Endometrial microvascular endothelial cells (primary cell): ENCODE measurements around the gene FOXF1. TPM values are rescaled to one million over a fixed set of nuclear protein-coding genes. Genes with fewer than 3 reads are reported as not detected.

Source experiments
- in situ Hi-C: cut with HindIII; loops from 2 replicates; pipeline ENCODE4 v1.10.0; 2017; ENCODE audit warnings: low sequenced_read_pairs, low pct_unique_long_range_greater_than_20kb; ENCODE audit errors: inconsistent ontology term
- total RNA-seq: library from RNA; depleted of rRNA; stranded (reverse); fragments of >200 nt; gene quantifications from one replicate; pipeline ENCODE4 v1.2.3, GENCODE V29; 2015; ENCODE audit errors: inconsistent ontology term

The FOXF1 gene
- total RNA-seq, 1 donor from 2014 or later = 20.8 TPM

GRCh38 chr16:86524029-86524428 lies 13.7 kb downstream of the FOXF1 start:
- in situ Hi-C loops = no loop called here

- in situ Hi-C loops = no loop called here
Observed at GRCh38 chr16:86525696-86526095, 15.4 kb downstream of the FOXF1 start.

- in situ Hi-C loops = no loop called here
Observed at GRCh38 chr16:86527366-86527765, 17.0 kb downstream of the FOXF1 start.

- in situ Hi-C loops = no loop called here
Observed at GRCh38 chr16:86528061-86528929, 18.0 kb downstream of the FOXF1 start.

- in situ Hi-C loops = no loop called here
Observed at GRCh38 chr16:86529160-86529559, 18.8 kb downstream of the FOXF1 start.

GRCh38 chr16:86530251-86531190 lies 20.2 kb downstream of the FOXF1 start:
- in situ Hi-C loops = no loop called here

GRCh38 chr16:86531191-86531545 lies 20.8 kb downstream of the FOXF1 start:
- in situ Hi-C loops = no loop called here

- in situ Hi-C loops = no loop called here
Observed at GRCh38 chr16:86531641-86532525, 21.6 kb downstream of the FOXF1 start.

- in situ Hi-C loops = no loop called here
Observed at GRCh38 chr16:86532526-86532815, 22.1 kb downstream of the FOXF1 start.

GRCh38 chr16:86533076-86533475 lies 22.7 kb downstream of the FOXF1 start:
- in situ Hi-C loops = no loop called here

- in situ Hi-C loops = no loop called here
Observed at GRCh38 chr16:86533767-86534351, 23.5 kb downstream of the FOXF1 start.

GRCh38 chr16:86534779-86535615 lies 24.7 kb downstream of the FOXF1 start:
- in situ Hi-C loops = no loop called here

GRCh38 chr16:86536621-86537020 lies 26.3 kb downstream of the FOXF1 start:
- in situ Hi-C loops = no loop called here

- in situ Hi-C loops = no loop called here
Observed at GRCh38 chr16:86537486-86537885, 27.2 kb downstream of the FOXF1 start.

- in situ Hi-C loops = no loop called here
Observed at GRCh38 chr16:86538196-86538780, 28.0 kb downstream of the FOXF1 start.

- in situ Hi-C loops = no loop called here
Observed at GRCh38 chr16:86540894-86541293, 30.6 kb downstream of the FOXF1 start.

- in situ Hi-C loops = no loop called here
Observed at GRCh38 chr16:86541560-86541959, 31.2 kb downstream of the FOXF1 start.
